IMR-90 (cell line): ENCODE results near the gene EAF1. TPM values are rescaled to one million over a fixed set of nuclear protein-coding genes. Genes with fewer than 3 reads are reported as not detected.
A peak's percentile ranks its signal among the peaks of the same experiment; 100 is the strongest.

Source experiments
- ATAC-seq: fragments of 200-7000 bp; cut with Tn5 transposase; 2 replicates; pipeline ENCODE4 v1.9.1; 2020; ENCODE audit warnings: low read depth, mild to moderate bottlenecking, moderate library complexity
- BruUV-seq: library from RNA; stranded (reverse); fragments of 400-500 nt; replicated peaks from 2 replicates; lab custom pipeline; 2021; lab: Mats Ljungman, UMichigan
- CTCF ChIA-PET: fragments of 300-600 bp; formaldehyde crosslinking; extraction: SDS; loops from one replicate; lab custom pipeline; 2021; ENCODE audit warnings: antibody characterized with exemption; lab: Yijun Ruan, JAX
- POLR2A ChIA-PET: fragments of 300-600 bp; sonication (Branson Sonifier 250); formaldehyde crosslinking; loops from one replicate; lab custom pipeline; 2022; ENCODE audit warnings: antibody characterized with exemption; ENCODE audit not compliant: unreplicated experiment; lab: Charles Lee
- DNase-seq: peaks from one replicate; pipeline ENCODE4 v3.0.0; 2013
- H2AFZ ChIP-seq: replicated peaks from 2 replicates; pipeline ENCODE3; 2013; ENCODE audit warnings: low read length, mild to moderate bottlenecking; ENCODE audit not compliant: poor library complexity
- H2AK5ac ChIP-seq: 2 replicates; pipeline ENCODE4 v1.6.1; 2013; ENCODE audit warnings: low read depth, low read length, inconsistent platforms
- H2AK9ac ChIP-seq: replicated peaks from 2 replicates; pipeline ENCODE3; 2013; ENCODE audit warnings: mild to moderate bottlenecking, low read depth, low read length, moderate library complexity; ENCODE audit not compliant: poor library complexity
- H2BK120ac ChIP-seq: 2 replicates; pipeline ENCODE4 v1.6.1; 2013; ENCODE audit warnings: low read depth, low read length, inconsistent platforms
- H2BK15ac ChIP-seq: 3 replicates; pipeline ENCODE4 v1.6.1; 2013; ENCODE audit warnings: low read depth, low read length, inconsistent platforms
- H2BK20ac ChIP-seq: 2 replicates; pipeline ENCODE4 v1.6.1; 2013; ENCODE audit warnings: low read depth, mild to moderate bottlenecking, inconsistent platforms, low read length, moderate library complexity
- H2BK5ac ChIP-seq: 2 replicates; pipeline ENCODE4 v1.6.1; 2013; ENCODE audit warnings: mild to moderate bottlenecking, low read depth, low read length, inconsistent platforms; ENCODE audit not compliant: poor library complexity, severe bottlenecking
- H3K14ac ChIP-seq: replicated peaks from 2 replicates; pipeline ENCODE4 v1.6.1; 2013; ENCODE audit warnings: low read depth, low read length, inconsistent platforms
- H3K18ac ChIP-seq: 2 replicates; pipeline ENCODE4 v1.6.1; 2013; ENCODE audit warnings: low read depth, low read length, control low read depth
- H3K23ac ChIP-seq: 2 replicates; pipeline ENCODE4 v1.6.1; 2013; ENCODE audit warnings: low read depth, low read length, inconsistent platforms
- H3K27ac ChIP-seq: 2 replicates; pipeline ENCODE4 v1.5.1; 2013; ENCODE audit warnings: mild to moderate bottlenecking, control low read depth, low read length; ENCODE audit not compliant: insufficient read depth
- H3K27me3 ChIP-seq: 2 replicates; pipeline ENCODE4 v1.6.1; 2013; ENCODE audit warnings: low read length; ENCODE audit not compliant: control insufficient read depth, insufficient read depth
- H3K36me3 ChIP-seq: 2 replicates; pipeline ENCODE4 v1.6.1; 2013; ENCODE audit warnings: low read length, mixed read lengths; ENCODE audit not compliant: control insufficient read depth, insufficient read depth
- H3K4ac ChIP-seq: 2 replicates; pipeline ENCODE4 v1.6.1; 2013; ENCODE audit warnings: low read depth, low read length, inconsistent platforms
- H3K4me1 ChIP-seq: 2 replicates; pipeline ENCODE4 v1.6.1; 2013; ENCODE audit warnings: low read length, mixed read lengths; ENCODE audit not compliant: control insufficient read depth, insufficient read depth
- H3K4me2 ChIP-seq: 2 replicates; pipeline ENCODE4 v1.6.1; 2013; ENCODE audit warnings: low read depth, mild to moderate bottlenecking, control low read depth, low read length, moderate library complexity
- H3K4me3 ChIP-seq: 2 replicates; pipeline ENCODE4 v1.5.1; 2013; ENCODE audit warnings: low read depth, mild to moderate bottlenecking, control low read depth, low read length, moderate library complexity; ENCODE audit not compliant: insufficient read depth
- H3K56ac ChIP-seq: 2 replicates; pipeline ENCODE4 v1.6.1; 2013; ENCODE audit warnings: low read length, inconsistent platforms; ENCODE audit not compliant: insufficient read depth; ENCODE audit errors: extremely low read depth
- H3K79me1 ChIP-seq, 2 experiments: 2 replicates each; pipeline ENCODE4 v1.6.1; 2013; ENCODE audit warnings: low read length in 2 of 2, inconsistent platforms in 1 of 2, low read depth in 1 of 2
- H3K9ac ChIP-seq: 2 replicates; pipeline ENCODE4 v1.6.1; 2013; ENCODE audit warnings: low read depth, low read length, control low read depth
- H3K9me1 ChIP-seq: 2 replicates; pipeline ENCODE4 v1.6.1; 2013; ENCODE audit warnings: low read length, inconsistent platforms; ENCODE audit not compliant: insufficient read depth
- H3K9me3 ChIP-seq: 2 replicates; pipeline ENCODE4 v1.6.1; 2013; ENCODE audit warnings: low read length; ENCODE audit not compliant: control insufficient read depth, insufficient read depth
- H4K20me1 ChIP-seq: 2 replicates; pipeline ENCODE4 v1.6.1; 2013; ENCODE audit warnings: low read length, inconsistent platforms; ENCODE audit not compliant: insufficient read depth
- H4K5ac ChIP-seq: 2 replicates; pipeline ENCODE4 v1.6.1; 2013; ENCODE audit warnings: mild to moderate bottlenecking, low read depth, low read length, control low read depth
- H4K8ac ChIP-seq, 2 experiments: 2 replicates each; pipeline ENCODE4 v1.6.1; 2013; ENCODE audit warnings: low read depth in 2 of 2, low read length in 2 of 2, control low read depth in 1 of 2, inconsistent platforms in 1 of 2
- H4K91ac ChIP-seq: 2 replicates; pipeline ENCODE4 v1.6.1; 2013; ENCODE audit warnings: low read depth, low read length, inconsistent platforms; ENCODE audit not compliant: insufficient read depth
- BHLHE40 ChIP-seq: fragments of 150-350 bp; IDR thresholded peaks from 2 replicates; pipeline ENCODE4 v1.6.1; 2016; ENCODE audit warnings: mild to moderate bottlenecking, low read depth, low read length
- CEBPB ChIP-seq: IDR thresholded peaks from 2 replicates; pipeline ENCODE4 v1.6.1; 2012; ENCODE audit warnings: low read depth, low read length, improper control_type of control experiment
- CHD1 ChIP-seq: IDR thresholded peaks from 2 replicates; pipeline ENCODE4 v1.6.1; 2012; ENCODE audit warnings: low read depth, low read length, improper control_type of control experiment
- FOS ChIP-seq: fragments of 150-350 bp; IDR thresholded peaks from 2 replicates; pipeline ENCODE4 v1.6.1; 2016; ENCODE audit warnings: low read depth, low read length
- MAFK ChIP-seq: IDR thresholded peaks from 2 replicates; pipeline ENCODE4 v1.6.1; 2012; ENCODE audit warnings: low read depth, low read length, improper control_type of control experiment
- MAZ ChIP-seq: IDR thresholded peaks from 2 replicates; pipeline ENCODE4 v1.6.1; 2012; ENCODE audit warnings: low read depth, mild to moderate bottlenecking, low read length, improper control_type of control experiment, moderate library complexity, borderline replicate concordance
- MXI1 ChIP-seq: IDR thresholded peaks from 2 replicates; pipeline ENCODE4 v1.6.1; 2012; ENCODE audit warnings: low read depth, mild to moderate bottlenecking, low read length, moderate library complexity, borderline replicate concordance
- NFE2L2 ChIP-seq: fragments of 150-350 bp; IDR thresholded peaks from 2 replicates; pipeline ENCODE4 v1.6.1; 2016; ENCODE audit warnings: low read depth, mild to moderate bottlenecking, low read length
- POLR2A ChIP-seq: IDR thresholded peaks from 2 replicates; pipeline ENCODE4 v1.6.1; 2012; ENCODE audit warnings: mild to moderate bottlenecking, low read depth, low read length
- RAD21 ChIP-seq: IDR thresholded peaks from 2 replicates; pipeline ENCODE4 v1.6.1; 2012; ENCODE audit warnings: low read length, improper control_type of control experiment
- RCOR1 ChIP-seq: IDR thresholded peaks from 2 replicates; pipeline ENCODE4 v1.6.1; 2012; ENCODE audit warnings: mild to moderate bottlenecking, low read length, improper control_type of control experiment; ENCODE audit not compliant: insufficient replicate concordance
- RFX5 ChIP-seq: IDR thresholded peaks from 2 replicates; pipeline ENCODE4 v1.8.0; 2012; ENCODE audit warnings: low read depth, mild to moderate bottlenecking, low read length, moderate library complexity
- SMC3 ChIP-seq: fragments of 150-350 bp; IDR thresholded peaks from 2 replicates; pipeline ENCODE4 v1.6.1; 2016; ENCODE audit warnings: low read depth, mild to moderate bottlenecking, antibody characterized with exemption, low read length, moderate library complexity
- WGBS, 2 experiments: methylation state at CpG; one replicate each; pipeline versions ENCODE4 v1.1.5 to v1.1.7; 2013; ENCODE audit warnings: missing lambda C conversion rate in 2 of 2; ENCODE audit not compliant: insufficient read length in 1 of 2; ENCODE audit errors: extremely low coverage in 2 of 2; 5-methylcytosine and 5-hydroxymethylcytosine counted together
- dilution Hi-C: fragments of 300-500 bp; cut with HindIII; formaldehyde crosslinking; loops from one replicate; pipeline ENCODE4 v1.14.3; 2018; ENCODE audit warnings: low sequenced_read_pairs; ENCODE audit not compliant: unreplicated experiment
- in situ Hi-C: fragments of 300-500 bp; cut with MboI; formaldehyde crosslinking; loops from 3 replicates; pipeline ENCODE4 v1.14.3; 2019; ENCODE audit warnings: low sequenced_read_pairs, inconsistent platforms, mixed read lengths
- intact Hi-C: fragments of 100-400 bp; cut with micrococcal nuclease; formaldehyde crosslinking; loops from 2 replicates; pipeline ENCODE4 v1.10.0; 2022
- polyA plus RNA-seq, 3 experiments: library from polyadenylated mRNA; depleted of rRNA; stranded (reverse); fragments of >200 nt; gene quantifications; 2 replicates each; pipeline ENCODE4 v1.2.3, GENCODE V29; 2012; ENCODE audit warnings: low replicate concordance in 1 of 3
- total RNA-seq: library from RNA; depleted of rRNA; stranded (reverse); fragments of >200 nt; gene quantifications from 2 replicates; pipeline ENCODE4 v1.2.3, GENCODE V29; 2012
- TF ChIP-seq, protein P1 (sequence below): fragments of 150-350 bp; IDR thresholded peaks from 2 replicates; pipeline ENCODE4 v1.6.1; 2016; ENCODE audit warnings: low read depth, mild to moderate bottlenecking, low read length, moderate library complexity, borderline replicate concordance
- TF ChIP-seq, protein P2 (sequence below): fragments of 150-350 bp; IDR thresholded peaks from 2 replicates; pipeline ENCODE4 v1.6.1; 2017; ENCODE audit warnings: mild to moderate bottlenecking, antibody characterized with exemption, low read length, low read depth
- TF ChIP-seq, protein P3 (sequence below): conservative IDR thresholded peaks from 2 replicates; pipeline ENCODE4 v1.5.1; 2012; ENCODE audit warnings: mild to moderate bottlenecking, low read depth, low read length, improper control_type of control experiment

Gene EAF1
- total and polyA plus RNA-seq, 2 of the 4 experiments (the other 2 are of a cell fraction), result 7.0 to 21.3 TPM

DNA sequence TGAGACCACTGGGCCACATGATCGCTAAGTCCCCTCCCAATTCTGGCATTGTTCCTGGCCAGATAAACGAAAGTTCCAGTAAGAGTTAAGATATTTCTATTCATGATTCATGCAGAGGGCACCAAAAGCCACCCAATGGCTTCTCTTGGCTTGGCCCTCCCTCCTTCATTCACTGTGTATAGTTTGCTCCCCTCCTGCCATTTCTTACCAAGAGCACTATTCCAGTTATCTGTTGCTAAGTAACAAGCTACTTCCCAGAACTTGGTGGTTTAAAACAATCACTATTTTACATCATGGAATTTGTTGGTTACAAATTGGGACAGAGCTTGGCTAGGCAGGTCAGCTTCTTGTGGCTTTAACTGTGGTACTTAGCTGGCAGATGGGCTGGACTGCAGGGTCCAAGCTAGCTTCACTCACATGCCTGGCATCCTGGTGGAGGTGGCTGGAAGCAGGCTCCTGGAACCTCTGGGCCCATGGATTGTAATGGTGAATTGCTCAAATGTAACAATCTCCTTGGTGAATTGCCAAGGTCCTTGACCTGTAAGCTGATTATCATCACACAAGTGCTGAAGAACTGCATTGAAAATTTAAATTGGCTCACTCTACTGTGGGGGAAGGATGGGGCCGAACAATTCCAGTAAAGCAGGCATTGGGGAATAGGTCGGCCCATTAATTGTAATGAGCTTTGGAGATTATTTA, 16.6 kb downstream of the EAF1 start:
- H3K27ac ChIP-seq, result no peak overlapping the region
- ATAC-seq, result peak; percentile 37

More for the DNA sequence above, 16.6 kb downstream of the EAF1 start:
- in situ Hi-C loops, result no loop called here
- Histone ChIP-seq H2BK120ac (no peak overlapping the region), H4K20me1 (no peaks in the 10 kb centered on the region), H3K14ac (no peak overlapping the region), H2AK9ac (no peak overlapping the region), H3K18ac (no peak overlapping the region), H4K5ac (no peak overlapping the region), H2AFZ (no peak overlapping the region), H3K56ac (no peak overlapping the region), H3K4me2 (no peak overlapping the region), H3K4me1 (no peaks in the 10 kb centered on the region), H3K79me1 (peaks cover 6 to 13% of the 10 kb centered on the region in 2 experiments; a peak in 2 of 4 replicates), H4K91ac (no peak overlapping the region), H3K9ac (no peak overlapping the region), H3K27me3 (no peaks in the 10 kb centered on the region), H3K4ac (no peak overlapping the region), H4K8ac (no peak overlapping the region), H3K4me3 (no peak overlapping the region), H3K36me3 (peaks cover 19% of the 10 kb centered on the region), H2BK5ac (no peak overlapping the region), H2AK5ac (no peak overlapping the region), H3K9me1 (peaks cover 8% of the 10 kb centered on the region; the same call in 1 of the 2 replicates), H2BK15ac (no peak overlapping the region), H2BK20ac (no peak overlapping the region), H3K23ac (no peak overlapping the region), H3K9me3 (no peaks in the 10 kb centered on the region)
- POLR2A ChIA-PET, result no interaction called here
- no CpG with 5 or more reads among the region's 4 CpGs for whole genome bisulfite sequencing, 2 experiments
- BruUV-seq, result no TSS peak
- intact Hi-C loops, result no loop called here
- CTCF ChIA-PET, result no interaction called here
- peak; percentile 25 for DNase-seq
- TF ChIP-seq, protein P1, sequence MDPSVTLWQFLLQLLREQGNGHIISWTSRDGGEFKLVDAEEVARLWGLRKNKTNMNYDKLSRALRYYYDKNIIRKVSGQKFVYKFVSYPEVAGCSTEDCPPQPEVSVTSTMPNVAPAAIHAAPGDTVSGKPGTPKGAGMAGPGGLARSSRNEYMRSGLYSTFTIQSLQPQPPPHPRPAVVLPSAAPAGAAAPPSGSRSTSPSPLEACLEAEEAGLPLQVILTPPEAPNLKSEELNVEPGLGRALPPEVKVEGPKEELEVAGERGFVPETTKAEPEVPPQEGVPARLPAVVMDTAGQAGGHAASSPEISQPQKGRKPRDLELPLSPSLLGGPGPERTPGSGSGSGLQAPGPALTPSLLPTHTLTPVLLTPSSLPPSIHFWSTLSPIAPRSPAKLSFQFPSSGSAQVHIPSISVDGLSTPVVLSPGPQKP, result no peak
- TF ChIP-seq MXI1, result no peak
- no peak for TF ChIP-seq NFE2L2
- no peak for TF ChIP-seq BHLHE40
- TF ChIP-seq FOS, result no peak
- TF ChIP-seq, protein P2, sequence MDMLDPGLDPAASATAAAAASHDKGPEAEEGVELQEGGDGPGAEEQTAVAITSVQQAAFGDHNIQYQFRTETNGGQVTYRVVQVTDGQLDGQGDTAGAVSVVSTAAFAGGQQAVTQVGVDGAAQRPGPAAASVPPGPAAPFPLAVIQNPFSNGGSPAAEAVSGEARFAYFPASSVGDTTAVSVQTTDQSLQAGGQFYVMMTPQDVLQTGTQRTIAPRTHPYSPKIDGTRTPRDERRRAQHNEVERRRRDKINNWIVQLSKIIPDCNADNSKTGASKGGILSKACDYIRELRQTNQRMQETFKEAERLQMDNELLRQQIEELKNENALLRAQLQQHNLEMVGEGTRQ, result no peak
- TF ChIP-seq SMC3, result no peak
- no peak for TF ChIP-seq POLR2A
- no peak for TF ChIP-seq MAZ
- TF ChIP-seq MAFK, result no peak
- TF ChIP-seq CEBPB, result no peak
- TF ChIP-seq, protein P3, sequence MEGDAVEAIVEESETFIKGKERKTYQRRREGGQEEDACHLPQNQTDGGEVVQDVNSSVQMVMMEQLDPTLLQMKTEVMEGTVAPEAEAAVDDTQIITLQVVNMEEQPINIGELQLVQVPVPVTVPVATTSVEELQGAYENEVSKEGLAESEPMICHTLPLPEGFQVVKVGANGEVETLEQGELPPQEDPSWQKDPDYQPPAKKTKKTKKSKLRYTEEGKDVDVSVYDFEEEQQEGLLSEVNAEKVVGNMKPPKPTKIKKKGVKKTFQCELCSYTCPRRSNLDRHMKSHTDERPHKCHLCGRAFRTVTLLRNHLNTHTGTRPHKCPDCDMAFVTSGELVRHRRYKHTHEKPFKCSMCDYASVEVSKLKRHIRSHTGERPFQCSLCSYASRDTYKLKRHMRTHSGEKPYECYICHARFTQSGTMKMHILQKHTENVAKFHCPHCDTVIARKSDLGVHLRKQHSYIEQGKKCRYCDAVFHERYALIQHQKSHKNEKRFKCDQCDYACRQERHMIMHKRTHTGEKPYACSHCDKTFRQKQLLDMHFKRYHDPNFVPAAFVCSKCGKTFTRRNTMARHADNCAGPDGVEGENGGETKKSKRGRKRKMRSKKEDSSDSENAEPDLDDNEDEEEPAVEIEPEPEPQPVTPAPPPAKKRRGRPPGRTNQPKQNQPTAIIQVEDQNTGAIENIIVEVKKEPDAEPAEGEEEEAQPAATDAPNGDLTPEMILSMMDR, result no peak
- no peak for TF ChIP-seq RAD21
- TF ChIP-seq CHD1, result no peak
- TF ChIP-seq RCOR1, result no peak
- no peak for TF ChIP-seq RFX5
- dilution Hi-C loops, result no loop called here
